Erythroblast (primary cell): ENCODE data around the gene CNRIP1.

Experiments used
- GATA1 ChIP-seq: IDR thresholded peaks from 2 replicates; pipeline ENCODE4 v1.6.1; 2011; ENCODE audit warnings: low read depth, mild to moderate bottlenecking, control low read depth, low read length, moderate library complexity
- POLR2A ChIP-seq: IDR thresholded peaks from 2 replicates; pipeline ENCODE4 v1.6.1; 2011; ENCODE audit warnings: mild to moderate bottlenecking, low read length

DNA sequence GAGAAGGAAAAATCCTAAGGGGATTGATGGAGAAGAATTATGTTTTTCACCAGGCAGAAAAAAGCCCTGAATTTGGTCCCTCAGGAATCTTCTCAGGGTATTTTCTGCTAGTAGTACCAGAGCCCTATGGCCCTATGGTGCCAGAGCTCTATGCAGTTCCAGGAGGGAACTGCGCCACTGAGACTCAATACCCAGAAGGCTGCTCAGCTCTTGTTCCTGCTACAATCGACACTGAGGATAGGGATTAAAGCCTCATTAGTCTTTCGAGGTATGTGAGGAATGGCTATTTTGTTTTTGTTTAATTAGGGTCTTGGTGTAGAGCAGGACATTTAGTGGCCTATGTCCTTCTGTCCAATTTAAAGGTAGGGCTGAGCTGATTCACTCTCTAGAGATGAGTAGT is 45.7 kb downstream of the CNRIP1 start:
- TF ChIP-seq POLR2A: no peak
- TF ChIP-seq GATA1: no peak
